ENCODE data around the gene TMED10. TPM values are rescaled to one million over a fixed set of nuclear protein-coding genes. Genes with fewer than 3 reads are reported as not detected.
A peak's percentile ranks its signal among the peaks of the same experiment; 100 is the strongest.
"Not testable (repeated sequence)": the region's sequence is repeated elsewhere in the genome, so short reads cannot be mapped to it uniquely, and the experiment has no call there.

TMED10 gene
- total RNA-seq, 1 donor from 2014 or later = 390 TPM

- no peak for DNase-seq (ENCODE audit: low spot score)
Observed at GRCh38 chr14:75127903-75128595, 48.4 kb downstream of the TMED10 start.

DNA sequence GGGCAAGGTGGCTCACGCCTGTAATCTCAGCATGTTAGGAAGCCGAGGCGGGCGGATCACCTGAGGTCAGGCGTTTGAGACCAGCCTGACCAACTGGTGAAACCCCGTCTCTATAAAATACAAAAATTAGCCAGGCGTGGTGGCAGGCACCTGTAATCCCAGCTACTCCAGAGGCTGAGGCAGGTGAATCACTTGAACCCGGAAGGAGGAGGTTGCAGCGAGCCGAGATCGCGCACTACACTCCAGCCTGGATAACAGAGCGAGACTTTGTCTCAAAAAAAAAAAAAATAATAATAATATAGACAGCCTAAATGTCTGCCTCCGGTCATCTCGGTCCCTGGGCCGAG lies 49.0 kb downstream of the TMED10 start:
- not testable (repeated sequence) for DNase-seq (ENCODE audit: low spot score)

DNA sequence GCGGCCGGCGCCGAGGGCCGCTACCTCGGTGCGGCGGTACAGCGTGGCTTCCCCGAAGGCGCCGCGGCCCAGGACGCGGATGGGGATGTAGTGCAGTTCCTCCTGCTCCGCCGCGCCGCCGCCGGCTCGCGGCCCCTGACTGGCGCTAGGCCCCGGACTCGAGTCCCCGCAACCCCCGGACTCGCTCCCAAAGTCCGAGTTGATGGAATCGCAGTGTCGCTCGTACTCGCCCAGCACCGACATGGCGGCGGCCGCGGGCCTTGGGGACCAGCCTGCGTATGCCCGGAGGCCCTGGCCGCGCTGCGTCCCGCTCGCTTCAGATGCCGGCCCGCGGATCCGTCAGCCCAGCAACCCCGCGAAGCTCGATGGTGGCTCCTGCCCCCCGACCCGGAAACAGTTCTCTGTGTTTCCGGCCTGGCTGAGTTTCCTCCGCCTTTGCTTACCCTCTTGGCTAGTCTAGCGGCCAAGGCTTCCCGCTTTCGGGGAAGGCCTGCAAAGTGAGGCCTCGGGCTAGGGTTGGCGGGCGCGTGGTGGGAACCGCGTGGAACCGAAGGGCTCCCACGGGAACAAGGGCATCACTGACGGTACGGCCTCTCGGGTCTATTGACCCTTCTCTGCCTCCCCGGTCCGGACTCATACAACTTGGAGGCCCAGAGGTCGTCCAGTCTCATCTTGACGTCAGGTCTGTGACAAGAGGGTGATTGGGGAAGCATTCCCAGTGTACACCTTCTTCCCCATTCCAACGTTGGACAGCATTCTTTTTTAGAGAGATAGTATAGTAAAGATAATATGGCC lies 49.5 kb downstream of the TMED10 start, which contains the start of gene NEK9:
NEK9 (minus strand) TSS at position 370 of the 795 bp plus-strand sequence; CDS start at position 243, 127 bp downstream.
- DNase-seq (ENCODE audit: low spot score) = peak; percentile 90

DNA sequence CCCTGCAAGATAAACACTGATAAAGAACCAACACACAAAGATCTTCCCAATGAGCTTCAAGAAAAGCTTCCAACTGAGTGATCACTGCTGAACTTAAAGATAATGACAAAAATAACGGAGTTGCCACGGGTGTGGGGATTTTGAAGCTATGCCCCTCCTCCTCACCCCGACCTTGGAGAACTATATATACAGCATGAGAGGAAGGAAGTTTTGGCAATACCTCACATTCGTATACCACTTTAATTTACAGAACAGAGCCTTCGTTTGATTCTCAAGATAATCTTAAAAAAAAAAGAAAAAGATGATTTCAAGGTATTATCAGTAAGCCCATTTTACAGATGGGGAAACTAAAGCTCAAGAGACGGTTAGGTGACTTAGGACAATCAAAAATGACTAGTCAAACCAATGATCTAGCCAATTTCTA lies 50.3 kb downstream of the TMED10 start:
- no peak for DNase-seq (ENCODE audit: low spot score)

DNA sequence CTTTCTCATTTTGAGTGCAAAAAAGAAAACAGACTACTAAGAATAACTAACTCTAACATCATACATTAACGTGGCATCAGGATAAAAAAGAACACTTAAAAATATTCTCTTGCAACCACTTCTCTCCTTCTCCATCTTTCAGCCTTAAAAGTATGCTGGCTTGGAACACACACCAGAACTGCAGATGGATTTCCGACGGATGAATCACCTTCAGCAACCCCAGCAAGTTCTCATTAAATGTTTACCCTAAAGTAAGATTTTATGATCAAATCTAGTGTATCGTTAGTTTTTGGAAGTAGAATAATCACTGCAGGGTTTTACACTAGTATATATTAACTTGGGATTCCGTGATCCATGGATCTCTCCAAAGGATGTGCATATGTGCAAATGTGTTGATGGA lies 50.8 kb downstream of the TMED10 start:
- no peak for DNase-seq (ENCODE audit: low spot score)

GRCh38 chr14:75123991-75124390 lies 52.4 kb downstream of the TMED10 start:
- peak; percentile 69 for DNase-seq (ENCODE audit: low spot score)

GRCh38 chr14:75121552-75121951 lies 54.9 kb downstream of the TMED10 start:
- DNase-seq (ENCODE audit: low spot score) = no peak

DNA sequence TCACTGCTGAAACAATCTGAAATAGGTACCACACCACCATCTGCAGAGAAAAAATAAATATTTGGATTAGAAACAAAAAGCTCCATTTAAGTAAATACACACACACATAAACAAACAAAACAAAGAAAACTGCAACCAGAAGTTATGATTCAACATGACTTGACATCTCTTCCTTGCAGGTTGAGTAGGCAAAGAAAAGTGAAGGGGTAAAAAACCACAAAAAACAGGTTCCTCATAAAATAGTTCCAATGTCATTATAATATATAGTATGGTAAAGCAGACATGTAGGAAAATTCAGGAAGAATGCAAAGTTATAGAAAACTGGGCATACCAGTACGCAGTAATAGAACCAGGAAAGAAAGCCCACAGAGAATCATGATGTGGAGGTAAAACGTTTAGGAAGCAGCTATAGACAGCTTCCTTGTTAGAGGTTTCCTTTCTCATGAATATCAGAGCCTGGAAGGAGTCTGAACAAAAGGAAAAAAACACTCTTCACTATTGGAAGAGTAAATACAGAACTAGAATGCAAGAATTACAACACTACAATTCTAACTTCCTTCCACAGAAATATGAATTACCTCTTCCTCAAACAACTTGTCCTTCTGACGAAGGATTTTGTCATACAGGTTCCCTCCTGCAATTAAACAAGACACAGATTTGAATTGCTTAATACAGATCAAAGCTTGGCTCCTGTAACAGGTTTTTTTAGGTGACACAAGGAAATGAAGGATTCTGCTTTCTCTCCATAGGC lies 55.7 kb downstream of the TMED10 start:
- no peak for DNase-seq (ENCODE audit: low spot score)

- no peak for DNase-seq (ENCODE audit: low spot score)
Observed at GRCh38 chr14:75119056-75119455, 57.4 kb downstream of the TMED10 start.

- no peak for DNase-seq (ENCODE audit: low spot score)
Observed at GRCh38 chr14:75113932-75114539, 62.4 kb downstream of the TMED10 start.

DNA sequence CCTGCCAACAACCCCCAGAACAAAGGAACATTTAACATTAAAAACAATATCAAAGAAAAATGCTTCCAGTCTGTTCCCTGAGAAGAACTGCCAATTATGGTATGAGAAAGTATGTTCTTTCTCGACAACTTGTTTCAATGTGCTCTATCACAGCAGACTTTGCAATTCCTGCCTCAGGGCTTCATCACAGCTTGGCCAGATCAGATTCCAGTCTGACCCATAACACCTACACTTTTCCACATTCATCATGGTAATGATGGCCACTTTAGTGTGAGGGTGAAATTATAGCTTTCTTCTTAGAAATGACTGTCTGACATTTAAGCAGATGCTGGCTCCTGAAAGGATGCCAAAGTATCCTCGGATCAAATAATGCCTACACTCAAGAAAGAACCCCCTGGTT lies 66.5 kb downstream of the TMED10 start:
- no peak for DNase-seq (ENCODE audit: low spot score)

DNA sequence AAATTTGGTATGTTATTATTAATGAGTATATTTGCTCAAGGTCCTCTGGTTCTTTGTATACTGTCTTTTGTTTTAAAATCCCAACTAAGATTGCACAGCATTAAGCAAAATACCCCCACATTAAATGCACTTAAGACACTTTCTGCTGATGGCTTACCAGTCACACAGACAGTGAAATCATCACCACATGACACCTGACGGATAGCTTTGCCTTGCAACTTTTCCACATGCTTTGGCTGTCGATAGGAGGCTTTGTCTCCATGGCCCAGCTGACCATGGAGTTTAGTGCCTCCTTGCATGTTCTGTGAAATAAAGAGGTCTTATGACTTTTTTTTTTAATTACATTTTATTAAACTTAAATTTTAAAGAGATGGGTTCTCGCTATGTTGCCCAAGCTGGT lies 69.2 kb downstream of the TMED10 start:
- no peak for DNase-seq (ENCODE audit: low spot score)

DNA sequence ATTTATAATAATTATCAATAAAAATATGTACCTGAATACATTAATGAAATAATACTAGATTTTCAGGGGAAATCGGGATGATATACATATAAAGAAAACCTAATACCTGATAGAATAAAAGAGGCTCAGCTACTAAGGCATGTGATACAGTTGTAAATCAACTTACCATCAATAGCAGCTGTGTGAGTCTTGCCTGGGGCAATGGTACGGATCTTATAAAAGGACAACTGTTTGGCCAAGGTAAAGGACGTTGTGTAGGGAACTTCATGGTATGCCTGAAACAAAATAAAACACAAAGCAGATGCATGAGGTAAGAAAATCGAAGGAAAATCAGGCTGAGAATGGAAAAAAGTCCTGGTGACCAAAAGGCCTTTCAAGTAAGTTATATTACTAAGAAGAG lies 74.9 kb downstream of the TMED10 start:
- DNase-seq (ENCODE audit: low spot score) = no peak

- no peak for DNase-seq (ENCODE audit: low spot score)
Observed at GRCh38 chr14:75098682-75099081, 77.7 kb downstream of the TMED10 start.

GRCh38 chr14:75098212-75098611 lies 78.2 kb downstream of the TMED10 start:
- DNase-seq (ENCODE audit: low spot score) = no peak

- no peak for DNase-seq (ENCODE audit: low spot score)
Observed at GRCh38 chr14:75096959-75097358, 79.5 kb downstream of the TMED10 start.

DNA sequence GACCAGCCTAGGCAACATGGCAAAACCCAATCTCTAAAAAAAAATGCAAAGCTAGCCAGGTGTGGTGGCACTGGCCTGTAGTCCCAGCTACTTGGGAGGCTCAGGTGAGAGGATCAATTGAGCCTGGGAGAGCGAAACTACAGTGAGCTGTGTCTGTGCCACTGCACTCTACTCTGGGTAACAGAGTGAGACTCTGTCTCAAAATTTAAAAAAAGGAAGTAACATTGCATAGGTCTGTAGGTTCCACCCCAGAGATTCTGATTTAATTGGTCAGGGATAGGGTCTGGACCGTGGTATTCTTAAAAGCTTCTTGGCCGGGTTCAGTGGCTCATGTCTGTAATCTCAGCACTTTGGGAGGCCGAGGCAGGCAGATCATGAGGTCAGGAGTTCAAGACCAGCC lies 80.7 kb downstream of the TMED10 start:
- DNase-seq (ENCODE audit: low spot score) = no peak

GRCh38 chr14:75094896-75095295 lies 81.5 kb downstream of the TMED10 start:
- DNase-seq (ENCODE audit: low spot score) = no peak

DNA sequence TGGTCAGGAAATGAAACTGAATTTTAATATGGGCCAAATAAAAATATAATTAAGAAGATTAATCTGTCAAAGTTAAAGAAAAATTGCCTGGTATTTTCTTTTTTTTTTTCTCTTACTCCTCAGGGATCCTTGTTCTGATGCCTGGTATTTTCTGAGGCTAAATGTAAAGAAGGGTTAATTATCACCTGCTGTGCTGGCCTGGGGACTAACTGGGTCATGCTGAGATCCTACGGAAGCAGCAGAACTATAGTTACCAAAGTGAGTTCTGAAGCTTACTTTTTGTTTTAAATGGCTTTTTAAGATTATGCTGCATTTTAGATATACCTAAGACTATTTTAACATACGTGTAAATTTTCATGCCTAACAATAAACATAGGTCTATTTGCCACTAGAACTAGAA lies 83.7 kb downstream of the TMED10 start:
- no peak for DNase-seq (ENCODE audit: low spot score)

- no peak for DNase-seq (ENCODE audit: low spot score)
Observed at GRCh38 chr14:75091251-75091650, 85.2 kb downstream of the TMED10 start.

DNA sequence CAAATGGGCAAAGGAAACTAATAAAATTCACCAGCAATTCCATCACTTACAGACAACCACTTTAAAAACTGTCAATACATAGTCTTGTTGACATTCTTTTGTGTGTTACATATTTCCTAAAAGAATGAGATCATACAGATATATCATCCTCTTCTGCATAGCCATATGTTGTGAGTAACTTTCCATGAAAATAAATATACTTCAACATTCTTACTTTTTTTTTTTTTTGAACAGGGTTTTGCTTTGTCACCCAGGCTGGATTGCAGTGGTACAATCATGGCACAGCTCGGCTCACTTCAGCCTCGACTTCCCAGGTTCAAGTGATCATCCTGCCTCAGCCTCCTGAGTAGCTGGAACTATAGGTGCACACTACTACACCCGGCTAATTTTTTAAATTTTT lies 86.1 kb downstream of the TMED10 start:
- DNase-seq (ENCODE audit: low spot score) = no peak
